GM21381 (cell line): ENCODE data around the gene GABRB3.

Source experiments
- ATAC-seq: cut with Tn5 transposase; IDR thresholded peaks from one replicate; pipeline ENCODE4 v1.9.1; 2021; ENCODE audit warnings: mild to moderate bottlenecking, moderate library complexity; ENCODE audit not compliant: unreplicated experiment

Gene GABRB3

GRCh38 chr15:26564361-26564760 lies 208.5 kb downstream of the GABRB3 start:
- ATAC-seq = no peak

- ATAC-seq = no peak
Observed at GRCh38 chr15:26562336-26562735, 210.5 kb downstream of the GABRB3 start.

GRCh38 chr15:26561896-26562295 lies 211.0 kb downstream of the GABRB3 start:
- ATAC-seq = no peak

GRCh38 chr15:26561130-26561529 lies 211.7 kb downstream of the GABRB3 start:
- ATAC-seq = no peak

- ATAC-seq = no peak
Observed at GRCh38 chr15:26555898-26556297, 217.0 kb downstream of the GABRB3 start.

GRCh38 chr15:26551473-26551872 lies 221.4 kb downstream of the GABRB3 start:
- ATAC-seq = no peak

GRCh38 chr15:26550880-26551279 lies 222.0 kb downstream of the GABRB3 start:
- ATAC-seq = no peak

GRCh38 chr15:26537663-26538062 lies 235.2 kb downstream of the GABRB3 start:
- ATAC-seq = no peak

- no peak for ATAC-seq
Observed at GRCh38 chr15:26531489-26531888, 241.4 kb downstream of the GABRB3 start.

GRCh38 chr15:26525096-26525495 lies 247.8 kb downstream of the GABRB3 start:
- no peak for ATAC-seq

GRCh38 chr15:26521691-26522198 lies 251.1 kb downstream of the GABRB3 start:
- ATAC-seq = no peak

GRCh38 chr15:26521130-26521529 lies 251.7 kb downstream of the GABRB3 start:
- no peak for ATAC-seq

GRCh38 chr15:26518885-26519284 lies 254.0 kb downstream of the GABRB3 start:
- ATAC-seq = no peak

- ATAC-seq = no peak
Observed at GRCh38 chr15:26516102-26516980, 256.5 kb downstream of the GABRB3 start.

GRCh38 chr15:26504009-26504408 lies 268.9 kb downstream of the GABRB3 start:
- ATAC-seq = no peak
